ENCODE data around the gene SNHG17. TPM values are rescaled to one million over a fixed set of nuclear protein-coding genes. Genes with fewer than 3 reads are reported as not detected.

Gene SNHG17
- total and polyA plus RNA-seq, 9 of the 15 experiments (the other 6 are each of a cell fraction or from before 2014, with no cell fraction given), result 29.8 to 106 (median 57.7) TPM

- no peak for TF ChIP-seq FUS (optimal IDR thresholded peaks at IDR 0.05; ENCODE audit: low read depth, low read length)
- no peak; the same call in none of the 2 replicates for TF ChIP-seq TCF3 (CRISPR knock-in tag; IDR thresholded peaks at IDR 0.05)
- no peak for TF ChIP-seq CEBPB (tag; IDR thresholded peaks at IDR 0.05)
- peak; percentile 92 for TF ChIP-seq POLR2AphosphoS5 (IDR thresholded peaks at IDR 0.05; ENCODE audit: control insufficient read depth, insufficient read depth, low read depth, low read length)
- peak; percentile 56 for TF ChIP-seq ZNF592 (IDR thresholded peaks at IDR 0.05)
- no peak for TF ChIP-seq ZNF277 (CRISPR knock-in tag; IDR thresholded peaks at IDR 0.05; ENCODE audit: borderline replicate concordance)
- TF ChIP-seq SMAD1 (IDR thresholded peaks at IDR 0.05; ENCODE audit: low read depth, low read length, partially characterized antibody), result peak; percentile 68
- peak; percentile 94 for TF ChIP-seq MYC (IDR thresholded peaks at IDR 0.05; ENCODE audit: low read depth, low read length)
- TF ChIP-seq MYC (CRISPR knock-in tag; IDR thresholded peaks at IDR 0.05; ENCODE audit: borderline replicate concordance, low read depth), result peak; percentile 80; the same call in 1 of the 2 replicates
- TF ChIP-seq RBFOX2 (IDR thresholded peaks at IDR 0.05; ENCODE audit: low read depth, low read length), result peak; percentile 99
- TF ChIP-seq FOXK2 (conservative IDR thresholded peaks at IDR 0.05 in 1 of 2, IDR thresholded peaks at IDR 0.05 in 1 of 2; ENCODE audit: low read depth in 2 of 2), result peak in 1 of 2 experiments; percentile 39; a peak in 1 of 4 replicates
- no peak for TF ChIP-seq ZNF354B (CRISPR knock-in tag; IDR thresholded peaks at IDR 0.05)
- no peak for TF ChIP-seq ZNF431 (CRISPR knock-in tag; IDR thresholded peaks at IDR 0.05)
- TF ChIP-seq, protein P1, sequence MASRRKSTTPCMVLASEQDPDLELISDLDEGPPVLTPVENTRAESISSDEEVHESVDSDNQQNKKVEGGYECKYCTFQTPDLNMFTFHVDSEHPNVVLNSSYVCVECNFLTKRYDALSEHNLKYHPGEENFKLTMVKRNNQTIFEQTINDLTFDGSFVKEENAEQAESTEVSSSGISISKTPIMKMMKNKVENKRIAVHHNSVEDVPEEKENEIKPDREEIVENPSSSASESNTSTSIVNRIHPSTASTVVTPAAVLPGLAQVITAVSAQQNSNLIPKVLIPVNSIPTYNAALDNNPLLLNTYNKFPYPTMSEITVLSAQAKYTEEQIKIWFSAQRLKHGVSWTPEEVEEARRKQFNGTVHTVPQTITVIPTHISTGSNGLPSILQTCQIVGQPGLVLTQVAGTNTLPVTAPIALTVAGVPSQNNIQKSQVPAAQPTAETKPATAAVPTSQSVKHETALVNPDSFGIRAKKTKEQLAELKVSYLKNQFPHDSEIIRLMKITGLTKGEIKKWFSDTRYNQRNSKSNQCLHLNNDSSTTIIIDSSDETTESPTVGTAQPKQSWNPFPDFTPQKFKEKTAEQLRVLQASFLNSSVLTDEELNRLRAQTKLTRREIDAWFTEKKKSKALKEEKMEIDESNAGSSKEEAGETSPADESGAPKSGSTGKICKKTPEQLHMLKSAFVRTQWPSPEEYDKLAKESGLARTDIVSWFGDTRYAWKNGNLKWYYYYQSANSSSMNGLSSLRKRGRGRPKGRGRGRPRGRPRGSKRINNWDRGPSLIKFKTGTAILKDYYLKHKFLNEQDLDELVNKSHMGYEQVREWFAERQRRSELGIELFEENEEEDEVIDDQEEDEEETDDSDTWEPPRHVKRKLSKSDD (conservative IDR thresholded peaks at IDR 0.05; ENCODE audit: low read length), result peak; percentile 88
- no peak for TF ChIP-seq SMARCB1 (IDR thresholded peaks at IDR 0.05; ENCODE audit: insufficient read length, low read depth)
- no peak for TF ChIP-seq POLR3G (IDR thresholded peaks at IDR 0.05; ENCODE audit: extremely low read depth, insufficient read length, insufficient replicate concordance)
- TF ChIP-seq ZNF584 (CRISPR knock-in tag; IDR thresholded peaks at IDR 0.05; ENCODE audit: low read depth), result no peak
These were observed 11.5 kb upstream of the SNHG17 start (continued) for GRCh38 chr20:38446441-38447209.

All from K562 (cell line).